Measurements from ENCODE around the gene SLC6A20. TPM values are rescaled to one million over a fixed set of nuclear protein-coding genes. Genes with fewer than 3 reads are reported as not detected.

SLC6A20 gene
- total and polyA plus RNA-seq, 9 donors = 0.05 to 3.3 (median 0.23) TPM; not detected in 2

DNA sequence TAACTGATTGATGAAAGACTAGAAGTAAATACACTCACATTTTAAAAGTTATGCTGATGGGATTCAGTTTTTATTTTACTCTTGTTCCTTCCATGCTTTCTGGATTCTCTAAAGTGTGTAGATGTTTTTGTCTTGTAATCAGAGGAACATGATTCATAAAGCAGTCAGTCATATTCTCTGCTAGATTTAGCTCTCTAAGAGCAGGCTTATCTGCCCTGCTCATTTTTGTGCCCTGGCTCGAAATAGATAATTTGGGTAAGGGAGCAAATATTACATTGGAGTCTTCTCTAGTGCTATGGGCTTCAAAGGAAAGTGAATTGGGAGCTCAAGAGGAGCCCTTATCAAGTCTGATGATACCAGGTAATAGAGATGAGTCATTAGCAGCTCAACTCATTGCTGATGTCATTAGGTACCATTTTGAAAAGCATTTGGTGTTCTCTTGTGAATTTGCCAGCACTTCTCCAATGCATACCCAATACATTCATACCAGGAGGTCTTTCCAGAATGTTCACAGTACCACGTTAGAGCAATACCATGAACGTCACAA lies 79.5 kb downstream of the SLC6A20 start:
- intact Hi-C loops (cut with DNase I) = no loop called here
- Histone ChIP-seq H3K4me3 (no peak overlapping the region), H3K27me3 (no peaks in the 10 kb centered on the region), H3K4me1 (ENCODE audit: insufficient read depth) (no peaks in the 10 kb centered on the region), H3K9me3 (no peaks in the 10 kb centered on the region), H3K36me3 (no peaks in the 10 kb centered on the region), H3K27ac (no peak overlapping the region)
- WGBS, 3 donors = 93 to 96% (median 93%) methylated on average over 3 of the region's 3 CpGs
- no peak for DNase-seq
- TF ChIP-seq, protein P1, sequence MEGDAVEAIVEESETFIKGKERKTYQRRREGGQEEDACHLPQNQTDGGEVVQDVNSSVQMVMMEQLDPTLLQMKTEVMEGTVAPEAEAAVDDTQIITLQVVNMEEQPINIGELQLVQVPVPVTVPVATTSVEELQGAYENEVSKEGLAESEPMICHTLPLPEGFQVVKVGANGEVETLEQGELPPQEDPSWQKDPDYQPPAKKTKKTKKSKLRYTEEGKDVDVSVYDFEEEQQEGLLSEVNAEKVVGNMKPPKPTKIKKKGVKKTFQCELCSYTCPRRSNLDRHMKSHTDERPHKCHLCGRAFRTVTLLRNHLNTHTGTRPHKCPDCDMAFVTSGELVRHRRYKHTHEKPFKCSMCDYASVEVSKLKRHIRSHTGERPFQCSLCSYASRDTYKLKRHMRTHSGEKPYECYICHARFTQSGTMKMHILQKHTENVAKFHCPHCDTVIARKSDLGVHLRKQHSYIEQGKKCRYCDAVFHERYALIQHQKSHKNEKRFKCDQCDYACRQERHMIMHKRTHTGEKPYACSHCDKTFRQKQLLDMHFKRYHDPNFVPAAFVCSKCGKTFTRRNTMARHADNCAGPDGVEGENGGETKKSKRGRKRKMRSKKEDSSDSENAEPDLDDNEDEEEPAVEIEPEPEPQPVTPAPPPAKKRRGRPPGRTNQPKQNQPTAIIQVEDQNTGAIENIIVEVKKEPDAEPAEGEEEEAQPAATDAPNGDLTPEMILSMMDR (IDR thresholded peaks at IDR 0.05) = no peak

DNA sequence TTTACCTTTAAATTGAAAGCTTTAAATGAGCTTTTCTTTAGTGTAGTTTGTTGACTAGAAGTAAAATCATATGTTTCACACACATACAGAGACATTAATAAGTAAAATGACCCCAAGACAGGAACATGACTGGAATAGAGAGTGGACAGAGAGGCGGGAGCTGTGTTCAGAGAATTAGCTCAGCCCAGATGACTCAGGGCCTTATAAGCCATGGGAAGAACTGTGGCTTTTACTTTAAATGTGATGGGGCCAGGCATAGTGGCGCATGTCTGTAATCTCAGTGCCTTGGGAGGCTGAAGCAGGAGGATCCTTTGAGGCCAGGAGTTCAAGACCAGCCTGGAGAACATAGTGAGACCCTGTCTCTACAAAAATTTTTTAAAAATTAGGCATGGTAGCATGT lies 80.4 kb downstream of the SLC6A20 start:
- TF ChIP-seq POLR2A (IDR thresholded peaks at IDR 0.05) (no peak), EP300 (IDR thresholded peaks at IDR 0.05) (no peak)
- TF ChIP-seq, protein P1 (IDR thresholded peaks at IDR 0.05) = no peak
- Histone ChIP-seq H3K4me1 (ENCODE audit: insufficient read depth) (no peaks in the 10 kb centered on the region), H3K27me3 (no peaks in the 10 kb centered on the region), H3K9me3 (no peaks in the 10 kb centered on the region), H3K4me3 (no peak overlapping the region), H3K27ac (no peak overlapping the region), H3K36me3 (no peaks in the 10 kb centered on the region)
- no peak for DNase-seq
- intact Hi-C loops (cut with DNase I) = no loop called here
- WGBS, 3 donors = 80 to 100% (median 99%) methylated on average over 2 of the region's 2 CpGs

DNA sequence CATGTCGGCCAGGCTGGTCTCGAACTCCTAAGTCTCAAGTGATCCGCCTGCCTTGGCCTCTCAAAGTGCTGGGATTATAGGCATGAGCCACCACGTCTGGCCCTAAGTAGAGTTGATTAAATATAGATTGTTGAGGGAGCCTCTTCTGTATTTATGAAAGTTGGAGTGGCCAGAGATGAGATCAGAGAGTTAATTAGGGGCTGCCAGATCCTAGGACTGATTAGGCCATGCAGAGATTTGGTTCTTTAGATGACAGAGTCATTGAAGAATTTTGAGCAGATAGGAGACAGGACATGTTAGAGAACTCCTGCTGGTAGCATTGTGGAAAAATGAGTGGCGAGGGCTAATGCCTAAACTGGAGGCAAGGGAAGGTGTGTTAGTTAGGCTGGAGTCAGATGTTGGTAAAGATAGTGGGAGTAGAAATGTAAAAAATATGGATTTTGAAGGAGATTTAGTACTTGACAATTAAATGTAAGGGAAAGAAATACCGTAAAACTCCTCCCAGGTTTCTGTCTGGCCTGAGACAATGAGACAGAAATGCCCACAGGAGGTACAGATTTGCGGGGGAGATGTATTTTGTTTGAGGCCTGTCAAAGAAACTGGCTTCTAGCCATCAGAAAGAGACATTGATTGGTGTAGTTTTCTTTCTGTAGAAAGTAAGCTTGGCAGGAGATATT lies 83.8 kb downstream of the SLC6A20 start:
- Histone ChIP-seq H3K4me3 (no peak overlapping the region), H3K36me3 (no peaks in the 10 kb centered on the region), H3K4me1 (ENCODE audit: insufficient read depth) (no peaks in the 10 kb centered on the region), H3K27ac (no peak overlapping the region), H3K9me3 (no peaks in the 10 kb centered on the region), H3K27me3 (no peaks in the 10 kb centered on the region)
- TF ChIP-seq POLR2A (IDR thresholded peaks at IDR 0.05) = no peak
- TF ChIP-seq, protein P1 (IDR thresholded peaks at IDR 0.05) = no peak
- no peak for TF ChIP-seq EP300 (IDR thresholded peaks at IDR 0.05)
- intact Hi-C loops (cut with DNase I) = no loop called here
- WGBS, 3 donors = 94 to 95% (median 95%) methylated on average over 7 of the region's 7 CpGs
- no peak for DNase-seq

DNA sequence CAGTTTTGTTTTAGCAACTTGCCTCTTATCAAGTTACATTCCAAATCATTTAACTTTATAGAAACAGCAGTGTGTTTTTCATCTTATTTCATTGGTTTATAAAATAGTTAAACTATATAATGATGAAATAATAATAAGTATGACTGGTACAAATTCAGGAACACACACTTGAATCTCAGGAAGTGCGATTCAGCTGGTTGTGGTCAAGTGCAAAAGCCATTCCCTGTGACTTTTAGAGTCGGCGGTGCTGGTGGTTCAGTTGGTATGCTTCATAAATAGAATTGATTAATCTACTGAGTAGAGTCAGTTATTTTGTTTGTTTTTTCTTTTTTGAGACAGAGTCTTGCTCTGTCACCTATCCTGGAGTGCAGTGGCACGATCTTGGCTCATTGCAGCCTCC lies 84.4 kb downstream of the SLC6A20 start:
- Histone ChIP-seq H3K4me3 (no peak overlapping the region), H3K9me3 (no peaks in the 10 kb centered on the region), H3K27ac (no peak overlapping the region), H3K4me1 (ENCODE audit: insufficient read depth) (no peaks in the 10 kb centered on the region), H3K27me3 (no peaks in the 10 kb centered on the region), H3K36me3 (no peaks in the 10 kb centered on the region)
- TF ChIP-seq, protein P1 (IDR thresholded peaks at IDR 0.05) = no peak
- intact Hi-C loops (cut with DNase I) = no loop called here
- DNase-seq = no peak
- 83 to 93% (median 92%) methylated on average over 4 of the region's 4 CpGs for WGBS, 3 donors

Measured in ovary (tissue), 9 donors.